Activated CD8-positive, alpha-beta T cell treated with anti-CD3 and anti-CD28 coated beads for 36 hours (primary cell): ENCODE data around the gene MACROD2. TPM values are rescaled to one million over a fixed set of nuclear protein-coding genes. Genes with fewer than 3 reads are reported as not detected.
"Not testable (repeated sequence)": the region's sequence is repeated elsewhere in the genome, so short reads cannot be mapped to it uniquely, and the experiment has no call there.

Source experiments
- ATAC-seq: fragments of 200-7000 bp; cut with Tn5 transposase; one replicate; pipeline ENCODE4 v1.10.0; 2021; ENCODE audit warnings: mild to moderate bottlenecking, moderate library complexity
- CTCF ChIA-PET: fragments of 350-600 bp; sonication (Branson Sonifier 250); formaldehyde crosslinking; loops from one replicate; lab custom pipeline; 2021; ENCODE audit warnings: antibody characterized with exemption; lab: Charles Lee
- POLR2A ChIA-PET: fragments of 350-600 bp; sonication (Branson Sonifier 250); formaldehyde crosslinking; loops from one replicate; lab custom pipeline; 2021; ENCODE audit warnings: antibody characterized with exemption; lab: Charles Lee
- DNase-seq: peaks from one replicate; pipeline ENCODE4 v3.0.0-alpha.2; 2020
- H3K27ac Mint-ChIP-seq: one replicate; pipeline ENCODE4 v1.8.0; 2021; ENCODE audit warnings: mild to moderate bottlenecking, mixed read lengths
- H3K27me3 Mint-ChIP-seq: one replicate; pipeline ENCODE4 v1.8.0; 2021; ENCODE audit warnings: mixed read lengths
- H3K36me3 Mint-ChIP-seq: one replicate; pipeline ENCODE4 v1.8.0; 2021; ENCODE audit warnings: low read depth, mixed read lengths
- H3K4me1 Mint-ChIP-seq: one replicate; pipeline ENCODE4 v1.8.0; 2021; ENCODE audit warnings: low read depth, mixed read lengths
- H3K4me3 Mint-ChIP-seq: one replicate; pipeline ENCODE4 v1.8.0; 2021; ENCODE audit warnings: mild to moderate bottlenecking, moderate library complexity, mixed read lengths
- H3K9me3 Mint-ChIP-seq: one replicate; pipeline ENCODE4 v1.8.0; 2021; ENCODE audit warnings: mixed read lengths
- CTCF ChIP-seq: fragments of 200-600 bp; IDR thresholded peaks from one replicate; pipeline ENCODE4 v1.8.0; 2022; ENCODE audit warnings: antibody characterized with exemption, mild to moderate bottlenecking
- intact Hi-C: fragments of 100-400 bp; cut with micrococcal nuclease; formaldehyde crosslinking; loops from one replicate; pipeline ENCODE4 v1.10.0; 2022
- total RNA-seq, 2 experiments: library from RNA; stranded (reverse); gene quantifications; one replicate each; pipeline ENCODE4 v1.2.3, GENCODE V29; 2021

Gene MACROD2
- total RNA-seq, 2 experiments from 2014 or later: not detected

- DNase-seq (no peak), ATAC-seq (no peak)
- CTCF ChIA-PET: no interaction called here
- intact Hi-C loops: no loop called here
- Mint-ChIP-seq H3K9me3 (no peaks in the 10 kb centered on the region), H3K4me1 (no peaks in the 10 kb centered on the region), H3K27ac (no peak overlapping the region), H3K4me3 (no peak overlapping the region), H3K36me3 (no peaks in the 10 kb centered on the region), H3K27me3 (no peaks in the 10 kb centered on the region)
- POLR2A ChIA-PET: no interaction called here
- TF ChIP-seq CTCF: no peak
These were observed 977.4 kb downstream of the MACROD2 start for GRCh38 chr20:14972690-14973089.

GRCh38 chr20:14979453-14979986 is 984.2 kb downstream of the MACROD2 start:
- H3K36me3 Mint-ChIP-seq: peaks cover 3% of the 10 kb centered on the region
- H3K4me1 Mint-ChIP-seq: no peaks in the 10 kb centered on the region
- intact Hi-C loops: no loop called here
- TF ChIP-seq CTCF: no peak
- CTCF ChIA-PET: no interaction called here
- POLR2A ChIA-PET: no interaction called here
- H3K27ac Mint-ChIP-seq: no peak overlapping the region
- peaks cover 22% of the 10 kb centered on the region for H3K9me3 Mint-ChIP-seq
- no peaks in the 10 kb centered on the region for H3K27me3 Mint-ChIP-seq
- H3K4me3 Mint-ChIP-seq: no peak overlapping the region
- ATAC-seq: no peak
- DNase-seq: no peak

GRCh38 chr20:14981486-14981885 is 986.2 kb downstream of the MACROD2 start:
- peaks cover 22% of the 10 kb centered on the region for H3K9me3 Mint-ChIP-seq
- H3K4me3 Mint-ChIP-seq, ATAC-seq, CTCF ChIA-PET, intact Hi-C loops, H3K27me3 Mint-ChIP-seq, H3K27ac Mint-ChIP-seq, DNase-seq, POLR2A ChIA-PET, H3K4me1 Mint-ChIP-seq, H3K36me3 Mint-ChIP-seq: not testable (repeated sequence)

GRCh38 chr20:14982324-14982723 is 987.0 kb downstream of the MACROD2 start:
- intact Hi-C loops, H3K27me3 Mint-ChIP-seq, POLR2A ChIA-PET, H3K4me1 Mint-ChIP-seq, DNase-seq, CTCF ChIA-PET, ATAC-seq, H3K36me3 Mint-ChIP-seq, H3K4me3 Mint-ChIP-seq, H3K27ac Mint-ChIP-seq: not testable (repeated sequence)
- H3K9me3 Mint-ChIP-seq: peaks cover 22% of the 10 kb centered on the region

- no peaks in the 10 kb centered on the region for H3K27me3 Mint-ChIP-seq
- TF ChIP-seq CTCF: no peak
- no peak overlapping the region for H3K4me3 Mint-ChIP-seq
- DNase-seq (no peak), ATAC-seq (no peak)
- H3K36me3 Mint-ChIP-seq: peaks cover 3% of the 10 kb centered on the region
- intact Hi-C loops: no loop called here
- CTCF ChIA-PET: no interaction called here
- peaks cover 22% of the 10 kb centered on the region for H3K9me3 Mint-ChIP-seq
- POLR2A ChIA-PET: no interaction called here
- H3K4me1 Mint-ChIP-seq: no peaks in the 10 kb centered on the region
- H3K27ac Mint-ChIP-seq: no peak overlapping the region
These were observed 989.0 kb downstream of the MACROD2 start for GRCh38 chr20:14984305-14984704.

- ATAC-seq (no peak), DNase-seq (no peak)
- Mint-ChIP-seq H3K27ac (no peak overlapping the region), H3K4me3 (no peak overlapping the region), H3K36me3 (peaks cover 3% of the 10 kb centered on the region), H3K27me3 (no peaks in the 10 kb centered on the region), H3K9me3 (peaks cover 22% of the 10 kb centered on the region), H3K4me1 (no peaks in the 10 kb centered on the region)
- ChIA-PET CTCF (no interaction called here), POLR2A (no interaction called here)
- no peak for TF ChIP-seq CTCF
- intact Hi-C loops: no loop called here
These were observed 989.7 kb downstream of the MACROD2 start for GRCh38 chr20:14984768-14985622.
